ENCODE results near the gene SGCA. TPM values are rescaled to one million over a fixed set of nuclear protein-coding genes. Genes with fewer than 3 reads are reported as not detected.
A peak's percentile ranks its signal among the peaks of the same experiment; 100 is the strongest.

Gene SGCA
- total and polyA plus RNA-seq, 9 of the 15 experiments (the other 6 are each of a cell fraction or from before 2014, with no cell fraction given), result not detected

DNA sequence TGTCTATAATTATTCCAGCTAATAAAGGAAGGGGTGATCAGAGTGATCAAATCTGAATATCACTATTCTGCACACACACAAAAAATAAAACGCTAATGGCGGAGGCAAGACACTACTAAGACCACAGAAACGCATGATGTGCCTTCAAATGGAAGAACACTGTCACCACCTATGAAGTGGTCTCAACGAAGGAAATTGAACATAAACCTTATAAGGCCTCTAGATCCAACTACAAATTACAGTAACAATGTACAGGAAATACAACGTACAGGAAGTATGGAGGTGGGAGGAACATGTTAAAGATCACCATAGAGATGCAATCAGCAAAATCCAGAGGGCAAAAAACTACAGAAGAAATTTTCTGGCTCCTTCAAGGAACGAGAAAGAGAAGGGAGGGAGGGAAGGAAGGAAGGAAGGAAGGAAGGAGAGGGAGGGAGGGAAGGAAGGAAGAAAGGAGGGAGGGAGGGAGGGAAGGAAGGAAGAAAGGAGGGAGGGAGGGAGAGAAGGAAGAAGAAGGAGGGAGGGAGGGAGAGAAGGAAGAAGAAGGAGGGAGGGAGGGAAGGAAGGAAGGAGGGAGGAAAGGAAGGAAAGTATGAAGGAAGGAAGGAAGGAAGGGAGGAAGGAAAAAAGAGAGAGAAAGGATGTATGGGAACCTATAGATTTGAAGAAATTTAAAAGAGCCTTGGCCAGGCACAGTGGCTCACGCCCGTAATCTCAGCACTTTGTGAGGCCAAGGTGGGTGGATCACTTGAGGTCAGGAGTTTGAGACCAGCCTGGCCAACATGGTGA lies 3.1 kb upstream of the SGCA start:
- BruUV-seq (replicated peaks), result no TSS peak
- H3K4me1 ChIP-seq (replicated peaks in 1 of 2; ENCODE audit: control insufficient read depth in 2 of 2, insufficient read depth in 2 of 2, low read length in 2 of 2), result peaks cover 10 to 25% of the 10 kb centered on the region in 2 experiments; a peak in 3 of 5 replicates
- 30% methylated on average over 8 of the region's 8 CpGs for WGBS (ENCODE audit: insufficient coverage, low coverage, missing lambda C conversion rate)
- no peak overlapping the region for H3K27ac ChIP-seq (ENCODE audit: extremely low read depth, low read depth, low read length)
- H4K20me1 ChIP-seq (replicated peaks; ENCODE audit: control insufficient read depth, insufficient read depth, low read length), result no peaks in the 10 kb centered on the region; the same call in 1 of the 2 replicates
- no peak overlapping the region; the same call in 1 of the 2 replicates for H2AFZ ChIP-seq (ENCODE audit: low read depth, low read length)
- intact Hi-C loops (cut with micrococcal nuclease), result no loop called here
- TF ChIP-seq CEBPG (CRISPR knock-in tag; IDR thresholded peaks at IDR 0.05) (no peak), CEBPG (tag; conservative IDR thresholded peaks at IDR 0.05 in 1 of 2, IDR thresholded peaks at IDR 0.05 in 1 of 2) (no peak), CBFA2T3 (IDR thresholded peaks at IDR 0.05) (no peak)
- TF ChIP-seq, protein P1, sequence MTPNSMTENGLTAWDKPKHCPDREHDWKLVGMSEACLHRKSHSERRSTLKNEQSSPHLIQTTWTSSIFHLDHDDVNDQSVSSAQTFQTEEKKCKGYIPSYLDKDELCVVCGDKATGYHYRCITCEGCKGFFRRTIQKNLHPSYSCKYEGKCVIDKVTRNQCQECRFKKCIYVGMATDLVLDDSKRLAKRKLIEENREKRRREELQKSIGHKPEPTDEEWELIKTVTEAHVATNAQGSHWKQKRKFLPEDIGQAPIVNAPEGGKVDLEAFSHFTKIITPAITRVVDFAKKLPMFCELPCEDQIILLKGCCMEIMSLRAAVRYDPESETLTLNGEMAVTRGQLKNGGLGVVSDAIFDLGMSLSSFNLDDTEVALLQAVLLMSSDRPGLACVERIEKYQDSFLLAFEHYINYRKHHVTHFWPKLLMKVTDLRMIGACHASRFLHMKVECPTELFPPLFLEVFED (CRISPR knock-in tag; conservative IDR thresholded peaks at IDR 0.05), result no peak
- TF ChIP-seq, protein P2, sequence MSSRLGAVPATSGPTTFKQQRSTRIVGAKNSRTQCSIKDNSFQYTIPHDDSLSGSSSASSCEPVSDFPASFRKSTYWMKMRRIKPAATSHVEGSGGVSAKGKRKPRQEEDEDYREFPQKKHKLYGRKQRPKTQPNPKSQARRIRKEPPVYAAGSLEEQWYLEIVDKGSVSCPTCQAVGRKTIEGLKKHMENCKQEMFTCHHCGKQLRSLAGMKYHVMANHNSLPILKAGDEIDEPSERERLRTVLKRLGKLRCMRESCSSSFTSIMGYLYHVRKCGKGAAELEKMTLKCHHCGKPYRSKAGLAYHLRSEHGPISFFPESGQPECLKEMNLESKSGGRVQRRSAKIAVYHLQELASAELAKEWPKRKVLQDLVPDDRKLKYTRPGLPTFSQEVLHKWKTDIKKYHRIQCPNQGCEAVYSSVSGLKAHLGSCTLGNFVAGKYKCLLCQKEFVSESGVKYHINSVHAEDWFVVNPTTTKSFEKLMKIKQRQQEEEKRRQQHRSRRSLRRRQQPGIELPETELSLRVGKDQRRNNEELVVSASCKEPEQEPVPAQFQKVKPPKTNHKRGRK (tag; IDR thresholded peaks at IDR 0.05), result peak; percentile 77
- H3K9ac ChIP-seq (ENCODE audit: insufficient read depth in 1 of 2, low read depth in 2 of 2, low read length in 2 of 2), result no peak overlapping the region
- no peak overlapping the region for H3K4me3 ChIP-seq
- ATAC-seq, result no peak
- no peaks in the 10 kb centered on the region for H3K27me3 ChIP-seq (ENCODE audit: control insufficient read depth in 2 of 2, insufficient read depth in 2 of 2, low read length in 2 of 2)
- in situ Hi-C loops (cut with MboI), result no loop called here
- no peak overlapping the region for H3K4me2 ChIP-seq (ENCODE audit: insufficient read depth, low read length)
- CTCF ChIA-PET (ENCODE audit: low intra/inter-chr PET ratio), result no interaction called here
- no peak for DNase-seq (ENCODE audit: extremely low read depth in 1 of 4, low spot score in 3 of 4)
- no peaks in the 10 kb centered on the region for H3K9me1 ChIP-seq (ENCODE audit: control insufficient read depth, insufficient read depth, low read length)
- no peaks in the 10 kb centered on the region for H3K79me2 ChIP-seq (ENCODE audit: control insufficient read depth, insufficient read depth, low read length)
- no peaks in the 10 kb centered on the region for H3K9me3 ChIP-seq (replicated peaks; ENCODE audit: control insufficient read depth, insufficient read depth, low read depth, low read length)
- peak; percentile 26 for FAIRE-seq
- no peaks in the 10 kb centered on the region for H3K36me3 ChIP-seq (ENCODE audit: control insufficient read depth, insufficient read depth, low read length)
- POLR2A ChIA-PET, result no interaction called here
